Measurements from ENCODE around the gene CELSR1. TPM values are rescaled to one million over a fixed set of nuclear protein-coding genes. Genes with fewer than 3 reads are reported as not detected.

The CELSR1 gene
- total and polyA plus RNA-seq, 2 of the 13 experiments (the other 11 are each of a cell fraction or from before 2014, with no cell fraction given), result 0.78 to 1.8 TPM

DNA sequence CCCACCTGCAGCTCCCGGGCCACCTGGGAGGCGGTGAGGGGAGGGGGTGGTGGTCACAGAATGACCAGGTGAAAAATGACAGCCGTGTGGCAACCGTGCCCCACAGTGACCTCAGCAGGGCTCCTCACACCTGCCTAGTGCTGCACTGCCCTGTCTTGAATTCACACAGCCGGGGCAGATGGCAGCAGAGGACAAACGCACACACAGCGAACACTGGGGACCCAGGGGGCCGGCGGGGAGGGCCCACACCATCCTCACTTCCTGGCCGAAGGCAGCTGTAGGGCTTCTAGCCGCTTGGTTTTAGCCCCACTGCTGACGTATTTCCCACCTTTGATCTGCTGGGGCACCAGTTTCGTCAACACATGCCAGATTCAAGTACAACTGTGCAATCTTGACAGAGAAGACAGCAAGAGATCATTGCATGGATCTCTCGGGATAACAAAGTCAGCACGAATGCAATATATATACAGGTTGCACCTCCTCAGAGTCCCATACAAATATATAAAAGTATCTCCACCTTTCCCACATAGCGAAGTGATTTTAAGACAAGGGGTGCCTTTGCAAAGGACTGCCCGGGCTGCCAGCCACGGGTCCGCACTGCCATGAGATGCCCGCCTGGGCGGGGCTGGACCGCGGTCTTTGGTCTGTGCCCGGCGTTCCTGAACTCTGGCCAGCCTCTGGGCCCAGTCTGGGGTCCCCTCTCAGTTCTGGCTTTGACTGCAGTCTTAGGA is 175.1 kb downstream of the CELSR1 start:
- DNase-seq (ENCODE audit: low spot score) (peak; percentile 84), ATAC-seq (peak; percentile 84), FAIRE-seq (peak; percentile 70)
- H3K4me1 ChIP-seq (ENCODE audit: insufficient read depth, low read length), result peaks cover 26% of the 10 kb centered on the region
- no peak overlapping the region for H2AFZ ChIP-seq (ENCODE audit: low read length)
- no peaks in the 10 kb centered on the region; a peak in 1 of 5 replicates for H3K36me3 ChIP-seq (replicated peaks in 1 of 2; ENCODE audit: control insufficient read depth in 1 of 2, insufficient read depth in 2 of 2, low read length in 2 of 2)
- no peaks in the 10 kb centered on the region for H3K9me3 ChIP-seq (ENCODE audit: low read length)
- intact Hi-C loops (cut with micrococcal nuclease; ENCODE audit: unreplicated experiment), result no loop called here
- 7% methylated on average over 11 of the region's 25 CpGs for WGBS (ENCODE audit: low lambda C conversion rate)
- peak overlapping the region in 2 of 3 experiments; percentile 13 to 41; a peak in 3 of 6 replicates for H3K4me3 ChIP-seq (replicated peaks in 1 of 3; ENCODE audit: insufficient read depth in 1 of 3, low read depth in 2 of 3, low read length in 3 of 3)
- POLR2A ChIA-PET, result interaction anchor here (1.5 to 2.6 kb wide), 2 partner anchors 8 to 15 kb away, joined by 4 to 12 read pairs; no protein-coding TSS in a partner anchor
- H3K4me2 ChIP-seq (ENCODE audit: low read depth, low read length), result peak overlapping the region; percentile 61
- no peaks in the 10 kb centered on the region for H4K20me1 ChIP-seq (ENCODE audit: insufficient read depth, low read length)
- in situ Hi-C loops (cut with HindIII; ENCODE audit: extremely low pct_ligation_motif_present, low pct_unique_long_range_greater_than_20kb), result no loop called here
- H3K27me3 ChIP-seq (ENCODE audit: control insufficient read depth in 1 of 2, insufficient read depth in 2 of 2, low read length in 2 of 2), result no peaks in the 10 kb centered on the region
- H3K9ac ChIP-seq (ENCODE audit: insufficient read depth, low read depth, low read length), result 0 out of 2 replicates have a peak overlapping the region, but pooled peaks have one; percentile 23
- BruUV-seq (replicated peaks), result no TSS peak
- CTCF ChIA-PET (ENCODE audit: low intra/inter-chr PET ratio, low total read pairs), result no interaction called here
- peak overlapping the region; percentile 56 for H3K27ac ChIP-seq (ENCODE audit: extremely low read length, insufficient read depth, low read length)
- no peaks in the 10 kb centered on the region for H3K79me2 ChIP-seq (ENCODE audit: insufficient read depth, low read length)
- TF ChIP-seq ETV6 (CRISPR knock-in tag; conservative IDR thresholded peaks at IDR 0.05), result no peak
- peak; percentile 73 for TF ChIP-seq SALL1 (CRISPR knock-in tag; IDR thresholded peaks at IDR 0.05)
- 0 out of 2 replicates have a peak, but pooled peaks have one; percentile 18 for TF ChIP-seq AHDC1 (CRISPR knock-in tag; IDR thresholded peaks at IDR 0.05; ENCODE audit: borderline replicate concordance)
- TF ChIP-seq BRCA1 (CRISPR knock-in tag; IDR thresholded peaks at IDR 0.05), result 0 out of 2 replicates have a peak, but pooled peaks have one; percentile 30
- TF ChIP-seq SIX1 (CRISPR knock-in tag; IDR thresholded peaks at IDR 0.05; ENCODE audit: borderline replicate concordance), result no peak
- no peak for TF ChIP-seq ZMYM2 (CRISPR knock-in tag; IDR thresholded peaks at IDR 0.05)
- TF ChIP-seq ZNF556 (CRISPR knock-in tag; IDR thresholded peaks at IDR 0.05; ENCODE audit: borderline replicate concordance), result peak; percentile 21; the same call in 1 of the 2 replicates
- 0 out of 2 replicates have a peak, but pooled peaks have one; percentile 24 for TF ChIP-seq ZNF629 (CRISPR knock-in tag; conservative IDR thresholded peaks at IDR 0.05)
- TF ChIP-seq, protein P1, sequence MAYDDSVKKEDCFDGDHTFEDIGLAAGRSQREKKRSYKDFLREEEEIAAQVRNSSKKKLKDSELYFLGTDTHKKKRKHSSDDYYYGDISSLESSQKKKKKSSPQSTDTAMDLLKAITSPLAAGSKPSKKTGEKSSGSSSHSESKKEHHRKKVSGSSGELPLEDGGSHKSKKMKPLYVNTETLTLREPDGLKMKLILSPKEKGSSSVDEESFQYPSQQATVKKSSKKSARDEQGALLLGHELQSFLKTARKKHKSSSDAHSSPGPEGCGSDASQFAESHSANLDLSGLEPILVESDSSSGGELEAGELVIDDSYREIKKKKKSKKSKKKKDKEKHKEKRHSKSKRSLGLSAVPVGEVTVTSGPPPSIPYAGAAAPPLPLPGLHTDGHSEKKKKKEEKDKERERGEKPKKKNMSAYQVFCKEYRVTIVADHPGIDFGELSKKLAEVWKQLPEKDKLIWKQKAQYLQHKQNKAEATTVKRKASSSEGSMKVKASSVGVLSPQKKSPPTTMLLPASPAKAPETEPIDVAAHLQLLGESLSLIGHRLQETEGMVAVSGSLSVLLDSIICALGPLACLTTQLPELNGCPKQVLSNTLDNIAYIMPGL (CRISPR knock-in tag; IDR thresholded peaks at IDR 0.05; ENCODE audit: borderline replicate concordance in 1 of 2, low read depth in 1 of 2), result peak in 1 of 2 experiments; percentile 50; a peak in 1 of 4 replicates
- TF ChIP-seq, protein P2, sequence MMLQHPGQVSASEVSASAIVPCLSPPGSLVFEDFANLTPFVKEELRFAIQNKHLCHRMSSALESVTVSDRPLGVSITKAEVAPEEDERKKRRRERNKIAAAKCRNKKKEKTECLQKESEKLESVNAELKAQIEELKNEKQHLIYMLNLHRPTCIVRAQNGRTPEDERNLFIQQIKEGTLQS (CRISPR knock-in tag; IDR thresholded peaks at IDR 0.05), result 0 out of 2 replicates have a peak, but pooled peaks have one; percentile 40
- no peak for TF ChIP-seq ZSCAN12 (CRISPR knock-in tag; IDR thresholded peaks at IDR 0.05)
- TF ChIP-seq GATAD1 (CRISPR knock-in tag; IDR thresholded peaks at IDR 0.05), result no peak
- 0 out of 2 replicates have a peak, but pooled peaks have one; percentile 13 for TF ChIP-seq NFYC (CRISPR knock-in tag; IDR thresholded peaks at IDR 0.05)
- TF ChIP-seq YEATS2 (CRISPR knock-in tag; IDR thresholded peaks at IDR 0.05; ENCODE audit: borderline replicate concordance), result no peak
- no peak for TF ChIP-seq MTF1 (CRISPR knock-in tag; IDR thresholded peaks at IDR 0.05)
- no peak for TF ChIP-seq ARNTL (CRISPR knock-in tag; IDR thresholded peaks at IDR 0.05)
